ENCODE data around the gene DNASE1L3.
"Not testable (repeated sequence)": the region's sequence is repeated elsewhere in the genome, so short reads cannot be mapped to it uniquely, and the experiment has no call there.

Gene DNASE1L3

DNA sequence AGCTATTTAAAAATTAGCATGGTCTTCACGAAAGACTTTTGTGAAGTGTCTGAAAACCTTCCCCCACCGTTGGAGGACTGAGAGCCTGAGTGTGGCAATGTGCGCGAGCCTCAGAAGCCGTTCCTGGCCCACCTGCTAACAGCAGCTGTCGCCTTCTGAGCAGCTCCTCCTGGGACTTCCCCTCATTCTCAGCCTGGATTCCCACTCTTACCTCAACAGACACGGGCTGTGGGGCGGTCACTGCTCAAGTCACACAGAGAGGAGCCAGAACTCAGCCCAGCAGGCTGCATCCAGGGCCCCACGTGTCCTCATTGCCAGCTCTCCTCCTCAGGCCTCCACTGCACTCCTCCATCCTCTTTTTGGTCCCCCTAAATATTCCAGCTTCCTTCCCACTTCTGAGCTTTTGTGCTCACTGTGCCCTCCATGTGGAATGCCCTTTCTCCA, 7.8 kb downstream of the DNASE1L3 start:
- Mint-ChIP-seq H3K36me3 (ENCODE audit: insufficient read depth) (no peaks in the 10 kb centered on the region), H3K4me3 (no peak overlapping the region), H3K9me3 (no peaks in the 10 kb centered on the region), H3K27me3 (peaks cover 17 to 47% of the 10 kb centered on the region in 2 donors), H3K4me1 (ENCODE audit: low read depth in 2 of 2) (no peaks in the 10 kb centered on the region), H3K27ac (no peak overlapping the region)
- no peak for DNase-seq
- no peak for ATAC-seq (replicated peaks)

DNA sequence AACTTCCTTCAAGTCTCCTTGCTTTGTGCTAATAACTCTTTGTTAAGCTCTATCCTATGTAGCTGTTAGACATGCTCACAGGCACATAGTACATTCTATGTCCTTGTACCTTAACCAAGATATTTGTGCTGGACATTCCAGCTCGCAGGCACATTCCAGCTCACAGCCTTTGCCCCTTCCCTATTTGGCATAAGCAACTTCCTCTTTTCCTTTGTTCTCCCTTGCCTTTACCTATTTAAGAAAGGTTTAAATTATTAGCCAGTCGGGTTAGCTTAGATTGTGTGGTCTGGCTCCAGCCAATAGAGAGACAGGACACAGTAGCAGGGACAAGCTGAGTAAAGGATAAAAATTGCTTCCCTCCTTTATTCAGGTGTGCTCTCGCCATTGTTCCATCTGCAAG, 9.3 kb downstream of the DNASE1L3 start:
- not testable (repeated sequence) for H3K4me3 Mint-ChIP-seq; H3K36me3 Mint-ChIP-seq (ENCODE audit: insufficient read depth); H3K4me1 Mint-ChIP-seq (ENCODE audit: low read depth in 2 of 2); H3K27ac Mint-ChIP-seq; DNase-seq; ATAC-seq (replicated peaks); H3K9me3 Mint-ChIP-seq
- H3K27me3 Mint-ChIP-seq, result peaks cover 9 to 33% of the 10 kb centered on the region in 2 donors

GRCh38 chr3:58200846-58201355, 9.9 kb downstream of the DNASE1L3 start:
- H3K27me3 Mint-ChIP-seq, result peaks cover 9 to 28% of the 10 kb centered on the region in 2 donors
- DNase-seq, result no peak
- H3K9me3 Mint-ChIP-seq, result no peaks in the 10 kb centered on the region
- no peak overlapping the region for H3K4me3 Mint-ChIP-seq
- no peaks in the 10 kb centered on the region for H3K4me1 Mint-ChIP-seq (ENCODE audit: low read depth in 2 of 2)
- ATAC-seq (replicated peaks), result no peak
- H3K36me3 Mint-ChIP-seq (ENCODE audit: insufficient read depth), result no peaks in the 10 kb centered on the region
- H3K27ac Mint-ChIP-seq, result no peak overlapping the region

GRCh38 chr3:58200121-58200709, 10.6 kb downstream of the DNASE1L3 start:
- Mint-ChIP-seq H3K36me3 (ENCODE audit: insufficient read depth) (no peaks in the 10 kb centered on the region), H3K9me3 (no peaks in the 10 kb centered on the region), H3K27me3 (peaks cover 9 to 21% of the 10 kb centered on the region in 2 donors), H3K4me3 (no peak overlapping the region), H3K27ac (no peak overlapping the region), H3K4me1 (ENCODE audit: low read depth in 2 of 2) (no peaks in the 10 kb centered on the region)
- DNase-seq, result no peak
- no peak for ATAC-seq (replicated peaks)

GRCh38 chr3:58198804-58199203, 12.0 kb downstream of the DNASE1L3 start:
- Mint-ChIP-seq H3K27me3 (peaks cover 9 to 21% of the 10 kb centered on the region in 2 donors), H3K4me1 (ENCODE audit: low read depth in 2 of 2) (no peaks in the 10 kb centered on the region), H3K27ac (no peak overlapping the region), H3K4me3 (no peak overlapping the region), H3K36me3 (ENCODE audit: insufficient read depth) (no peaks in the 10 kb centered on the region), H3K9me3 (no peaks in the 10 kb centered on the region)
- DNase-seq (no peak), ATAC-seq (replicated peaks) (no peak)

DNA sequence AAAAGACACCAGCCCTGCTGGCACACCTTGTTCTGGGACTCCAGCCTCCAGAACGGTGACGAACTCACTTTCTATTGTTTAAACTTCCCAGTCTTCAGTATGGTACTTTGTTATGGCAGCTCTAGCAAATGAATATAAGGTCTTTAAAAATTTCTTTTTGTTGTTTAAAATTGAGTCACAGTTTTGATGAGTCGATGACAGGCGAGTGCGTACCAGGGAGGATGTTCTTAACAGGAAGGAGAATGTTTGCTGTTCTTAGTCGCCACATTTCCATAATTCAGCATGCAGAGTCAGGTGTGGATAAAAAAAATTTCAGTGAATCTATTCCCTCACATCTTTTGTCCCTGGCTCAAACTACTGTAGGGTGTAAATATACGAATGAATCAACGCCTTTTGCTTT, 12.4 kb downstream of the DNASE1L3 start:
- Mint-ChIP-seq H3K9me3 (no peaks in the 10 kb centered on the region), H3K27me3 (peaks cover 6 to 18% of the 10 kb centered on the region in 2 donors), H3K27ac (no peak overlapping the region), H3K36me3 (ENCODE audit: insufficient read depth) (no peaks in the 10 kb centered on the region), H3K4me3 (no peak overlapping the region), H3K4me1 (ENCODE audit: low read depth in 2 of 2) (no peaks in the 10 kb centered on the region)
- ATAC-seq (replicated peaks) (no peak), DNase-seq (no peak)

DNA sequence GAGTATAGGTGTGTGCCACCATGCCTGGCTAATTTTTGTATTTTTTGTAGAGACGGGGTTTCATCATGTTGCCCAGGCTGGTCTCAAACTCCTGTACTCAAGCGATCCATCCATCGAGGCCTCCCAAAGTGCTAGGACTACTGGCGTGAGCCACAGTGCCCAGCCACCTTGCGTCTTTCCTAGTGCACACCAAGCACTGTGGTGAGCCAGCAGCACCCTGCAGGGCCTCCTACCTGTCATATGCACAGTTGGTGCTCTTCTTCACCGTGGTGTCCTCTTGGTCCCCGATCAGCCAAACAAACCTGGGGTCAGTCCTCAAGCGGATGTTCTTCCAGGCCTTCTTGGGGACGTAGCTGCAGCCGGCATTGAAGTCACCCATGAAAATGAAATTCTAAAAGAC, 13.2 kb downstream of the DNASE1L3 start:
- H3K9me3 Mint-ChIP-seq, result no peaks in the 10 kb centered on the region
- no peak overlapping the region for H3K27ac Mint-ChIP-seq
- DNase-seq (no peak), ATAC-seq (replicated peaks) (no peak)
- H3K4me1 Mint-ChIP-seq (ENCODE audit: low read depth in 2 of 2), result no peaks in the 10 kb centered on the region
- peaks cover 0 to 10% of the 10 kb centered on the region in 2 donors for H3K27me3 Mint-ChIP-seq
- no peak overlapping the region for H3K4me3 Mint-ChIP-seq
- H3K36me3 Mint-ChIP-seq (ENCODE audit: insufficient read depth), result no peaks in the 10 kb centered on the region

DNA sequence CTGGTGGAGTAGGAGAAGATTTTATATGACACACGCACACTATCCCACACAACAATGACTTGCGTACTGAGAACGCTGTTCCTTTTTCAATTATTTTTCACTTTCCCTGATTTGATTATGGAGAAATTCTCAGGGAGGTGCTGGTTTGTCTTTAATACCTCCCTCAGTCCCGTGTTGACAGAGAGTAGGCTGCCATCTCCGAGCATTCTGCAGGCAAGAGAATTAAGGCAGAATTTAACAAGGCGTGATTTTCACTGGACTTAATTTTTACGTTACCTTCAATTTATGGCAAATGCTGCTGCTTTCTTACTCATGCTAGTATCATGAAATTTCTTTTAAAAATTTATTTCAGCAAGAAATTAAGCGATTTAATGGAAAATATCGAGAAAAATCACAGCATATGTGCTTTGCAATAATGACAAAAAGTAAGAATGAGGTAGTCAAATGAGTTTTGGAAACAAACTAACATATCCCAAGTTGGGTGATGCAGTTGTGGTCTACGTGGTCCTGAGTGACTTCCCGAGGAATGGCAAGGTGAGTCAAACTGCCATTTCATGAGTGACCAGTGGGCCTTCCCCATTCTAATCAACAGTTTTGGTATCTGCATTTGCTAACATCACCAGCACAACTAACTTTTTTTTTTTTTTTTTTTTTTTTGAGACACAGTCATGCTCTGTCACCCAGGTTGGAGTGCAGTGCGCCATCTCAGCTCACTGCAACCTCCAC, 16.9 kb downstream of the DNASE1L3 start:
- Mint-ChIP-seq H3K9me3 (no peaks in the 10 kb centered on the region), H3K27me3 (no peaks in the 10 kb centered on the region), H3K4me3 (no peak overlapping the region), H3K36me3 (ENCODE audit: insufficient read depth) (no peaks in the 10 kb centered on the region), H3K27ac (no peak overlapping the region), H3K4me1 (ENCODE audit: low read depth in 2 of 2) (no peaks in the 10 kb centered on the region)
- ATAC-seq (replicated peaks) (no peak), DNase-seq (no peak)

DNA sequence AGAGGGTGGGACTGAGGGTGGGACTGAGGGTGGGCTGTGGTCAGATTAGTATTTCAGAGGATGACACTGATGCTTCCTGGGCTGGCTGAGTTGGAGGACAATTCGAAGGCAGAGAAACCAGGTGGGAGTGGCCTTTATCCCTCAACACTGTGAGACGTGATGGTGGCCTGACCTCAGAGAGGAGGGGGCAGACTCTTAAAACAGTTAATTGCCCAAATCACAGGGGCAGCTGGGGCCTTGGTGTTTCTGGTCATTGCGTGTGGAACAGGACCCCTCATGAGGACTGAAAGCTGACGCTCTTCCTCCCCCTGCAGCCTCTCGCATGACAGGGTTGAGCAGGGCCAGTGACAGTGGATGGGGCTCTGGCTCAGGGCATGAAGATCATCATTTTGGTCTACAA, 18.7 kb downstream of the DNASE1L3 start:
- no peak for ATAC-seq (replicated peaks)
- no peak overlapping the region for H3K4me3 Mint-ChIP-seq
- H3K36me3 Mint-ChIP-seq (ENCODE audit: insufficient read depth), result no peaks in the 10 kb centered on the region
- no peaks in the 10 kb centered on the region for H3K27me3 Mint-ChIP-seq
- DNase-seq, result no peak
- peaks cover 0 to 2% of the 10 kb centered on the region in 2 donors for H3K4me1 Mint-ChIP-seq (ENCODE audit: low read depth in 2 of 2)
- H3K9me3 Mint-ChIP-seq, result no peaks in the 10 kb centered on the region
- no peak overlapping the region for H3K27ac Mint-ChIP-seq

GRCh38 chr3:58191361-58191991, 19.3 kb downstream of the DNASE1L3 start:
- Mint-ChIP-seq H3K36me3 (ENCODE audit: insufficient read depth) (no peaks in the 10 kb centered on the region), H3K27ac (no peak overlapping the region)
- no peak for DNase-seq

DNA sequence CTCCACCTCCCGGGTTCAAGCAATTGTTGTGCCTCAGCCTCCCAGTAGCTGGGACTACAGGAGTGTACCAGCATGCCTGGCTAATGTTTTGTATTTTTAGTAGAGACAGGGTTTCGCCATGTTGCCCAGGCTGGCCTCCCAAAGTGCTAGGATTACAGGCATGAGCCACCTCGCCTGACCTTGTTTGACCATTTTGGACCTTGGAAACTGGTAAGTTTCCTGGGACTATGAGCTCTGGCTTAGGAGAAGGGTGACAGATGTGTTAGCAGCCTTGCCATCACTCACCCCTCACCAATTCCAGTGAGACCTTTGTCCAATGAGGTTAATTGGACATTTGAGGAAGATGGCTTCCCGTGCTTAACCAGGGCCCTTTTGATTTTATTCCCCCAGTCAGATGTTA, 19.9 kb downstream of the DNASE1L3 start:
- Mint-ChIP-seq H3K27me3 (no peaks in the 10 kb centered on the region), H3K4me3 (no peak overlapping the region), H3K36me3 (ENCODE audit: insufficient read depth) (no peaks in the 10 kb centered on the region), H3K4me1 (ENCODE audit: low read depth in 2 of 2) (peaks cover 0 to 2% of the 10 kb centered on the region in 2 donors), H3K27ac (no peak overlapping the region), H3K9me3 (no peaks in the 10 kb centered on the region)
- DNase-seq, result no peak
- ATAC-seq (replicated peaks), result no peak

More at GRCh38 chr3:58191361-58191991, 19.3 kb downstream of the DNASE1L3 start:
- Mint-ChIP-seq H3K4me3 (no peak overlapping the region), H3K4me1 (ENCODE audit: low read depth in 2 of 2) (peaks cover 0 to 2% of the 10 kb centered on the region in 2 donors), H3K27me3 (no peaks in the 10 kb centered on the region), H3K9me3 (no peaks in the 10 kb centered on the region)
- ATAC-seq (replicated peaks), result no peak

GRCh38 chr3:58190291-58190690, 20.5 kb downstream of the DNASE1L3 start:
- H3K4me1 Mint-ChIP-seq (ENCODE audit: low read depth in 2 of 2), result peaks cover 0 to 2% of the 10 kb centered on the region in 2 donors
- no peaks in the 10 kb centered on the region for H3K36me3 Mint-ChIP-seq (ENCODE audit: insufficient read depth)
- H3K27ac Mint-ChIP-seq, result no peak overlapping the region
- no peaks in the 10 kb centered on the region for H3K9me3 Mint-ChIP-seq
- ATAC-seq (replicated peaks) (no peak), DNase-seq (no peak)
- no peak overlapping the region for H3K4me3 Mint-ChIP-seq
- no peaks in the 10 kb centered on the region for H3K27me3 Mint-ChIP-seq

DNA sequence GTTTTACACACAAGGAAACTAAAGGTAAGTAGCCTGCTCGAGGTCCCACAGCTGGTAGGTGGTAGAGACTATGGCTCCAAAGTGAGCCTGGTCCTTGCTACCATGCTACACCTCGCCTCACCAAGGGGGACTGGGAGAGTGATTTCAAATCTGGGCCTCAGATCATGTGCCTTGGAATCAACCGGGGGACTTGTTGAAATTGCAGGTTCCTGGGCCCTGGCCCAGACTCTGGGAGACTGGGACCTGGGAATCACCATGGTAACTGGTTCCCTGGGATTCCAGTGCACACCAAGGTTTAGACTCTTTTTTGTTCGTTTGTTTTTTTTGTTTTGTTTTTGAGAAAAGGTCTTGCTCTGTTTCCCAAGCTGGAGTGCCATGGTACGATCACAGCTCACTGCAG, 21.1 kb downstream of the DNASE1L3 start:
- Mint-ChIP-seq H3K27ac (no peak overlapping the region), H3K36me3 (ENCODE audit: insufficient read depth) (no peaks in the 10 kb centered on the region), H3K4me3 (no peak overlapping the region), H3K27me3 (no peaks in the 10 kb centered on the region), H3K4me1 (ENCODE audit: low read depth in 2 of 2) (peaks cover 0 to 2% of the 10 kb centered on the region in 2 donors), H3K9me3 (no peaks in the 10 kb centered on the region)
- no peak for DNase-seq
- ATAC-seq (replicated peaks), result no peak
